Inflammatory macrophage treated with lipopolysaccharide for 4 hours (primary cell): ENCODE measurements around the gene YJEFN3.

Experiments
- DNase-seq: peaks from one replicate; pipeline ENCODE4 v3.0.0-alpha.2; 2020

The YJEFN3 gene

GRCh38 chr19:19558055-19558454, 29.3 kb downstream of the YJEFN3 start:
- no peak for DNase-seq

GRCh38 chr19:19558636-19559035, 29.9 kb downstream of the YJEFN3 start:
- DNase-seq = no peak

GRCh38 chr19:19559931-19560330, 31.2 kb downstream of the YJEFN3 start:
- DNase-seq = no peak

GRCh38 chr19:19561946-19562664, 33.4 kb downstream of the YJEFN3 start:
- no peak for DNase-seq

- no peak for DNase-seq
Observed at GRCh38 chr19:19562665-19563347, 34.1 kb downstream of the YJEFN3 start.

GRCh38 chr19:19563348-19563848, 34.7 kb downstream of the YJEFN3 start:
- no peak for DNase-seq

GRCh38 chr19:19566306-19566705, 37.6 kb downstream of the YJEFN3 start:
- no peak for DNase-seq

GRCh38 chr19:19567391-19567790, 38.7 kb downstream of the YJEFN3 start:
- no peak for DNase-seq

GRCh38 chr19:19568802-19569756, 40.4 kb downstream of the YJEFN3 start:
- no peak for DNase-seq

- no peak for DNase-seq
Observed at GRCh38 chr19:19570571-19570970, 41.9 kb downstream of the YJEFN3 start.

- DNase-seq = no peak
Observed at GRCh38 chr19:19571071-19571786, 42.5 kb downstream of the YJEFN3 start.

GRCh38 chr19:19575411-19575810, 46.7 kb downstream of the YJEFN3 start:
- DNase-seq = no peak

- DNase-seq = no peak
Observed at GRCh38 chr19:19578252-19578651, 49.5 kb downstream of the YJEFN3 start.

GRCh38 chr19:19579533-19580361, 51.0 kb downstream of the YJEFN3 start:
- DNase-seq = no peak

GRCh38 chr19:19580418-19580817, 51.7 kb downstream of the YJEFN3 start:
- DNase-seq = no peak

- no peak for DNase-seq
Observed at GRCh38 chr19:19581391-19581790, 52.7 kb downstream of the YJEFN3 start.

- DNase-seq = no peak
Observed at GRCh38 chr19:19582471-19582870, 53.8 kb downstream of the YJEFN3 start.

GRCh38 chr19:19584356-19584755, 55.6 kb downstream of the YJEFN3 start:
- DNase-seq = no peak
